HG02623 (cell line): ENCODE results near the gene GALNT15.

Experiments
- ATAC-seq: cut with Tn5 transposase; IDR thresholded peaks from one replicate; pipeline ENCODE4 v1.9.1; 2021; ENCODE audit warnings: moderate library complexity; ENCODE audit not compliant: unreplicated experiment

Gene GALNT15, protein sequence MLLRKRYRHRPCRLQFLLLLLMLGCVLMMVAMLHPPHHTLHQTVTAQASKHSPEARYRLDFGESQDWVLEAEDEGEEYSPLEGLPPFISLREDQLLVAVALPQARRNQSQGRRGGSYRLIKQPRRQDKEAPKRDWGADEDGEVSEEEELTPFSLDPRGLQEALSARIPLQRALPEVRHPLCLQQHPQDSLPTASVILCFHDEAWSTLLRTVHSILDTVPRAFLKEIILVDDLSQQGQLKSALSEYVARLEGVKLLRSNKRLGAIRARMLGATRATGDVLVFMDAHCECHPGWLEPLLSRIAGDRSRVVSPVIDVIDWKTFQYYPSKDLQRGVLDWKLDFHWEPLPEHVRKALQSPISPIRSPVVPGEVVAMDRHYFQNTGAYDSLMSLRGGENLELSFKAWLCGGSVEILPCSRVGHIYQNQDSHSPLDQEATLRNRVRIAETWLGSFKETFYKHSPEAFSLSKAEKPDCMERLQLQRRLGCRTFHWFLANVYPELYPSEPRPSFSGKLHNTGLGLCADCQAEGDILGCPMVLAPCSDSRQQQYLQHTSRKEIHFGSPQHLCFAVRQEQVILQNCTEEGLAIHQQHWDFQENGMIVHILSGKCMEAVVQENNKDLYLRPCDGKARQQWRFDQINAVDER

DNA sequence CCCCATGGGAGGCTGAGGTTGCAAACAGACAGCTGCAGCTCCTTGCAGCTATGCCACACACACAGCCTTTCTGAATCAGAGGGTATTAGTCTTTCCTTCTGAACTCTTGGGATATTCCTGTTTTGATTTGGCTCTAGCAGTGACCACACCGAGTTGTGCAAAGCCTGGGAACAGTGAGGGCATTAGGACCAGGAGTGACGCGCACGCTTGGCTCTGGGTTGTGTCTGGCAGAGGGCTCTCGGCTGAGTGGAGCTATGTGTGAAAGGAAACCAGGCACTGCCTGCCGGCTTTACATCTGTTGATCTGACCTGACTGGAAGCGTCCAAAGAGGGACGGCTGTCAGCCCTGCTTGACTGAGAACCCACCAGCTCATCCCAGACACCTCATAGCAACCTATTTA is at the start of gene GALNT15:
GALNT15 (plus strand) TSS at position 292 of the 400 bp plus-strand sequence. CDS start 472 bp downstream, outside the sequence.
- ATAC-seq, result no peak

GRCh38 chr3:16126634-16127033 is 47.8 kb upstream of the GALNT15 start:
- ATAC-seq, result no peak

DNA sequence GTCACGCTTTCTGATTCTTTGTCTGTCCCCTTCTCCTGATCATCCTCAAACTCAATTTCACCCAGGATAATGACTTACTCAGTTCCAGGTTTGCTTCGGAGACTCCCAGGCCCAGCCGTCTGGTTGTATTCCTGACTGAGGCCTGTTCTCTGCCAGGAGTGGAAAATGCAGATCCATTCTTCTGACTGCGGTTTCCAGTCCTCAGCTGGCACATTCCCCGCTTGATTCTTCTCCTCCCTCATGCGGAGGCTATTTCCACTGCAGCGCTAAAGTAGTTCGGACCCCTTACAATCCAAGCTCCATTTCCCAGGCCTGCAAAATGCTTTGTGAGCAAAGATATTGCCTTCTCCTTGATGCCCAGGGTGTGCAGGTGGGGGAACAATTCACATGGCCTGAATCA is 47.2 kb upstream of the GALNT15 start:
- no peak for ATAC-seq

- ATAC-seq, result no peak
Measured at GRCh38 chr3:16130066-16130465, 44.4 kb upstream of the GALNT15 start.

DNA sequence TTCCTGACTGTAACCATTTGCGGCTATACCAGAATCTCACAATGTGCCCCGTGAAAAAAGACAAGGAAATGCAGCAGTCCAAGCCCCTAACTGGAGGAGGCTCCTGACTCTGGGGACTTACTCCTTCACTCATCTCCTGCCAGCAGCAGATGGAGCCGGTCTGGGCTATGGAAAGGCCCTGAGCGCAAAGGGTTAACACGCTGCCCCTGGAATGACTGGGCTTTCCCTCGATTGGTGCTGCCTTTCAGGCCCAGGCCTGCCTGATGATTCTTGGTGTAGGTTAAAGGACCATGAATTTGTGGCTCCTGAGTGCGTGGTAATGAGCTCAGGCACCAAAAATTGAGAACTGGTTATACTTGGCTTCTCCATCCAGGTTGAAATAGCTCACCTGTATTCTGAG is 42.3 kb upstream of the GALNT15 start:
- no peak for ATAC-seq

DNA sequence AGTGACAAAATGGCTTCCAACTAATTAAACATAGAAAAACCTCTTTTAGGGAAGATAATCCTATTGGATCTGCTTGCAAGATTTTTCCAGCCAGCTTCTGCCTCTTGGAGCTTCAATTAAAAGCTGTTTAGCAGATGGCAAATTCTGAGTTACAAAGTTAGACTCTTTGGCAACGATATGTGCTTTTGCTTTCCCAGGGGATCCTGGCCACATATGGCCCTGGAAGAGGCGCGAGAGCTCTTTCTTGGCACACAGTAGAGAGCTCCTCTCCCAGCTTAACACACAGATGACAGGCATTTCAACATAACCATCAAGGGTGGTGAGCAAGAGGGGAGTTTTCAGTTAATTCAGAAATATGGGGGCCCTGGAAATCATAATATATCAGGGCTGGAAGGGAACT is 41.6 kb upstream of the GALNT15 start:
- no peak for ATAC-seq

DNA sequence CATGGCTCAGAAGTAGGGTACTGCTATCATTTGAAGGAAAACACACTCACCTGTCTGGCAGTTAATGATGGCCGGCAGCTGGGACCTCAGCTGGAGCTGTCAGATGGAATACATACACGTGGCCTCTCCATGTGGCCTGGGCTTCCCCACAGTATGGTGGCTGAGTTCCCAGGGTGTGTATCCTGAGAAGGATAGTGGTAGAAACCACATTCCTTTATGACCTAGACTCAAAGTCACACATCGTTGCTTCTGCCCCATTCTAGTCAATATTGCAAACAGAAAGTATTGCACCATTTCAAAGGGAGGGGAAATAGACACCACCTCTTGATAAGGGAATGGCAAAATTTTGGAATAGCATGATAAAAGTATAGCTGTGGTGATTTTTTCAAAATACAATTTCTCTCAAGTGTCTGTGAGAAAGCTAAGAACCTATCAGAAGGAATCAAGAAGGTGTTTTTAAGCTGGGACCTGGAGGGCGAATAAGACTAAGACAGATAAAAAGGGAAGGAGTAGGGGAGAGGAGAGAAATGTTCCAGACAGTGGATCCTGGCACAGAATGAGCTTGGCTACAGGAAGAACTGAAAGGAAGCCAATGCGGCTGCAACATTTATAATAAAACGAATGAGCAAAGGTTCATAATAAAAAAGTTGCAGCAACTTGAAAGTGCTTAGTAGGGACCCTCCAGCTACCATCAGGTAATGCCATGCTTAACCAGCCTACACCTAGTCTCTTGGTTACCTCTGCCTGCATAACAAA is 40.1 kb upstream of the GALNT15 start:
- no peak for ATAC-seq

DNA sequence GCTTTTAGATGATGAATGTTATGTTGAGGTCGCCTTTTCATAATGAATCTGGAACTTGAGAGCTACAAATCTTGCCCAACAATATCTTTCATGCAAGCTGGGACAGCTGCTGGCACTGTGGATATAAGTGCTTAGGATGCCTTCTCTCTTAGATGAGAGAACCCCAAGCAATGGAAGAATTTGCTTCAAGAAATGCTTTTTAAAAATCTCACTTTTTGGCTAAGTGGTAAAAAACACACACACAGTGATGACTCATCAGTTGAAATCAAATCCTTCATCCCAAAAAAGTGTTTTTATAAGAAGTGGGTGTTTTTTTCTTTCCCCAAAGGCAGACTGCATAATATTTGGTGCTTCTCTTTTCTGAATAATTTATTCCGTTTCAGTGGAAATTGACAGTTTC is 38.4 kb upstream of the GALNT15 start:
- ATAC-seq, result no peak

GRCh38 chr3:16137044-16137443 is 37.4 kb upstream of the GALNT15 start:
- ATAC-seq, result no peak

- ATAC-seq, result no peak
Measured at GRCh38 chr3:16137977-16138376, 36.5 kb upstream of the GALNT15 start.

DNA sequence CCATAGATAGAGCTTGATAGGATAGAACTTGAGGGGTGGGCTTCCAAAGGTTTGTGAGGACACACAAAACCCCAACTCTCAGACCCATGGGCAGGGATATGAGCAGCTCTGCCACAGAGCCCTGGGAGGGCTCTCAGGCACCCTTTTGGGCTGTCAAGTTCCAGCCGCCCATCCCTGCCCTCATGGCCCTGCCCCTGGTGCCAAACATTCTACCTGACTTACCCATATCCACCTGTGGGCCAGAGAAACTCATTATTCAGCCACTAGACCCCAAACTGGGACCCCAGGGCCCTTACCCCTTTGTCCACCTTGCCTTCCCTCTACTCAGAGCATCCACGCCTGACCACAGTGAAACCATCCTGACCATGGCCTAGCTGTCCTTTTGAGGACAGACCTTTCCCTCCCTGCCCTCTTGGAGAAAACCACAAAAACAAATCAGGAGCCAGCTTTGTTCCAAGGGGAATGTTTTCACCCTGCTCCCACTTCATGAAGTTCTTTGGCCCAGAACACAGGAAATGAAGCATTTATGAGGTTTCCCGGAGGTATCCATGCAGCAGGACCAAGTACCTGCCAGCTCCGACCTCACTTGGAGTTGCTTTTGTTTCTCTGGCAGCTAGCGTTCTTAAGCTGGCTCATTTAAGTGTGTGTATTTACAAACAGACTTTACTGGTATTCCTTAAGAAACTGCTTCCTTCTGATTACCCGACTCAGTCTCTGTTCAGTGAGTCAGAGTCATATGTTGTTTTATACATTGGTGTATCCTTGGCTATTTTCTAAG is 34.2 kb upstream of the GALNT15 start:
- ATAC-seq, result no peak

- no peak for ATAC-seq
Measured at GRCh38 chr3:16140894-16141285, 33.6 kb upstream of the GALNT15 start.

DNA sequence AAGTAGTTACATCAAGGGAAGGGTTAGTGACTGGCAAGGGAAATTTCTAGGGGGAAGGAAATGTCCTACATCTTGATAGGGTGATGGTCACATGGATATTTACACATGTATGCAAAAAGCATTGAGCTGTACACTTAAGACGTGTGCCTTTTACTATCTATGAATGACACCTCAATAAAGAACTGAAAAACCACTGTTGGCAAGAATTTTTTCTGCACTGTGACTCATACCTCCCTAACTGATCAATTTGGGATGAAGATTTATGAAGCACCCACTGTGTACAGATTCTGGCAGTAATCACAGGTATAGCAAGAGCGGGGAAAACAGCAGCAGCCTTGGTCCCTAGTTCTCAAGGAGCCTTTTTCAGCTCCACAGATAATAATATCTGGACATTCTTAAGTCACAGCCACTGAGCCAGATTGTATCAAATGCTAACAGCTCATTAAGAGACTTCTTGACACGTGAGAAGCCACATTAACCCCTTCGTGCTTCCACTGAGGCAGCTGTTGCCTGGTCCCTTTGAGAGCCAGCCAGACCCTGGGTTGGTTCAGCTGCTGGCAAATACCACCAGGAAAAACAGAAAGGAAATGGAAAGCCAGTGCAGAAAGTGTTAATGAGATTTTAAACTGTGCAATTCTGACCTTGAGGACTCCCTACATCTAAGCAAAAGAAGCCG is 32.0 kb upstream of the GALNT15 start:
- ATAC-seq, result no peak

DNA sequence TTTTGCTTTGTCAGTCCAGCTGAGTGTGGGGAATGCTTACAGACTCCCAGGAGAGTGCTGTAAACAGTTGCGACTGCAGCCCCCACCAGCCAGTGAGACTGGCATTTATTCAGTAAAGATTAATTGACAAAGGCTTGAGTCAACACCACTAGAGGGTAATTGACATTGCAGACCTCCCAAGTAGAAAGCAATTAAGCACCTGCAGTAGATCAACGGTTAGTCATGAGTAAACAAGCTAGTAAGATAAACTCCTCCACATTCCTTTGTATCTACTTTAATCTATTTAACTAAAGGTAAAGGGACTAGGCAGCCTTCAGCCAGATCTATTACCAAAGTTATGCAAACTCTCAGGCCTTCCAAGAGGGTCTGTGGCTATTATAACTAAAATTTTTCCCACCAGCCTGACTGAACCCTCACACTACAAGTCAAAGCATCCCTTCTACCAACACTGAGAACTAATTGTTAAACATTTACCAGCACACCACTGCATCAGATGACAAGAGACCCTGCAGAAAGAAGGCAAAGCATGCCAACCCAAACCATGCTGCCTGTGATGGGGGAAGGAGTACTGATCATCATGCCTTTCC is 30.5 kb upstream of the GALNT15 start:
- ATAC-seq, result no peak

GRCh38 chr3:16145176-16145575 is 29.3 kb upstream of the GALNT15 start:
- ATAC-seq, result no peak

GRCh38 chr3:16146015-16146730 is 28.3 kb upstream of the GALNT15 start:
- ATAC-seq, result peak; percentile 67

GRCh38 chr3:16147220-16147994 is 27.1 kb upstream of the GALNT15 start:
- ATAC-seq, result no peak

- no peak for ATAC-seq
Measured at GRCh38 chr3:16148213-16148612, 26.3 kb upstream of the GALNT15 start.

DNA sequence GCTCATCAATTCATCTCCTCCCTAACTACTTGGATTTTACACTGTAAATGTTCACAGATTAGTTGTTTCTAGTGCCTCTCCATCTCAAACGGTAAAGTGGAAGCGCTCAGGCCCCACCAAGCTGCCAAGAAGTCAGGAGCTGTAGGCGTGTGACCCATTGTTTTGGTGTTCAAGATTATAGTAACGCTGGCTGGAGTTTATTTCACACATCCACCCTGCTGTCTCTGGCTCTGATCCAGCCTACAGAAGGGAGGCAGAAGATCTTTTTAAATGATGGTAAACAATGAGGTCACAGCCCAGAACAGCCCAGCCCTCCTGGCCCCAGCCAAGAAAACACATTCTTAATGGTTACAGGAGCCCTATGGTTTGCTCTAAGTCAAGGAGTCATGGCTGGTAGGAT is 25.7 kb upstream of the GALNT15 start:
- no peak for ATAC-seq
